GM21367 (cell line): Measurements from ENCODE around the gene MMP3.

Source experiments
- ATAC-seq: cut with Tn5 transposase; IDR thresholded peaks from one replicate; pipeline ENCODE4 v1.9.1; 2021; ENCODE audit not compliant: unreplicated experiment

MMP3 gene

GRCh38 chr11:102832612-102833011 lies 10.8 kb downstream of the MMP3 start:
- ATAC-seq, result no peak

DNA sequence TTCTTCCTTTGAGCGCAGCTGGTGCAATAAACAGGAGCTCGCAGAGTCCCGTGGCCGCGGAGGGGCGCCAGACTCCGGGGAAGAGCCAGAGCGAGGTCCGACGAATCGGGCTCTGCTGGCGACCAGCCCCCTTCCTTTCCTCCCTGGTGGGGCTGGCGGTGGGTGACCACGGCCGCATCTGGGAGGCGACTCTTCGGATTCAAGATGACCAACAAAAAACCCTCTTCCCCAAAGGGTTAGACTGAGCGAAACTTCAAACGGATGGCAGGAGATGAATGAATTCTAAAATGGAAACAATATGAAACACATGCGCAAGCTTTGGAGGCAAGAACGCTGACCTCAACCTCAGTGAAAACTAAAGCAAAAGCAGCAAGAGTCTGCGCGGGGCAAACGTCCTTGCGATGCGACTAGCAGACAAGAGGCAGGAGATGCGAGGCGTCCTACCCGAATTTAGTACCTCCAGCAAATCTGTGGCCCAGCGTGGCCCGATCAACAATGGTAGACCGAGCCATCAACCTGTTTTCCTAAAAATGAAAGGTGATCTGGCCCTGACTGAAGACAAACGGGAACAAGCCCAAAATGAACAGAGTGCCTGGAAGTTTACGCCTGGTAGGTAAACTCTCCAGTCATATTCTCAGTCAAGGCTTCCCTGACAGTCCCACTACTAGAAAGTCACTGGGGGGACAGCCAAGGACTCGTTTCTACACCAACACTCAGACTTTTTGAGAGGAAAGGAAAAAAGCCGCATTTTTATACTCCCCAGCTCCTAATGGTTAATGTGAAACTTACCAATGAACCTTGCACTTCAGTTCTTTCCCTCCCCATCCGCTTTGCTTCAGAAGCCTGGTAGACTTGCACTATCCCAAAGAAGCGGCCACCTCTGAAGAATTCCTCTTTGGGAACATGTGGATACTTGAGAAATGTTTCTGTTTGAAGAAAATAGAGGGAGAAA lies 11.6 kb downstream of the MMP3 start:
- ATAC-seq, result peak; percentile 63

DNA sequence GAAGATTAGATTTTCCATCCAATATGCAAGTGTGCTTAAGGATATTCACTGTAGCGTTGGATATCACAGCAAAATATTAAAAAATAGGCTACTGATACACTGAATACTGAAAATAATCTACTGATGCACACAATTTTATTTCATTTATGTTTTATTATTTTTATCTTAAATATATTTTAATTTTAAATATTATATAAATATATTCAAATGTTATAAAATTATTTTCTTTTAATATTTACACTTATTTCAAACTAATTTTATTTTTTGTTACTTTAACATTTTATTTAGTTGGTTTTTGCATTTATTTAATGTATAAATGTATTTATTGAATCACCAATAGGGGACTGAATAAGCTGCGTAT lies 12.3 kb downstream of the MMP3 start:
- no peak for ATAC-seq

GRCh38 chr11:102830001-102830727 lies 13.2 kb downstream of the MMP3 start:
- no peak for ATAC-seq

DNA sequence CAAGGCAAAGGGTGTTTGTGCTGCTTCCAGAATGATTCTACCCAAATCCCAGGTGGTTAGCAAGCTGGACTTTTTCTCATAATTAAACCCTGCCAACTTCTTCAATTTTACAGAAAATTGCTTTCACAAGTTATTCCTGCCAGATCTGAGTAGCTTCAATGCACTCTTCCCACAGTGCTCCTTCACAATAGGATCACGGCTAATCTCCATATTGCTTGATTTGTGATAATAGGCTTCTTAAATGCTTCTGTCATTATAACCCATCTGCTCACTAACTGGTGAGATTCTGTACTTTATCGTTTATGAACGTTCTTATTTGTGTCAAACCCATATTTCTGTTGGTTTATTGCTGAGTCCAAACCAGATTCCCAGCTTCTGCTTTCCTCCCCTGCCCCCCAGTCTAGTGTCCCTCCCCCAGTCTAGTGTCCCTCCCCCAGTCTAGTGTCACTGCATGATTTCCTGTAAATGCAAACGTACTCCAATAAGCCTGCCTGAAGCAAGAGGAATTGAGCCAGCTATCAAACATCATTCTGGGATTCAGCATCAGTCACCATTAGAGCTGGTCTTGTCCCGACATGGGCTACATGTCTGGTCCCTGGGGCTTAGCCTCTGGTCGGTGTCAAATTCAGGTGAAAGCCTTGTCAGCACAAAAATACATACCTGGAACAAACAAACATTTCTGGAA lies 14.0 kb downstream of the MMP3 start:
- no peak for ATAC-seq

GRCh38 chr11:102824556-102824955 lies 18.9 kb downstream of the MMP3 start:
- ATAC-seq, result no peak

DNA sequence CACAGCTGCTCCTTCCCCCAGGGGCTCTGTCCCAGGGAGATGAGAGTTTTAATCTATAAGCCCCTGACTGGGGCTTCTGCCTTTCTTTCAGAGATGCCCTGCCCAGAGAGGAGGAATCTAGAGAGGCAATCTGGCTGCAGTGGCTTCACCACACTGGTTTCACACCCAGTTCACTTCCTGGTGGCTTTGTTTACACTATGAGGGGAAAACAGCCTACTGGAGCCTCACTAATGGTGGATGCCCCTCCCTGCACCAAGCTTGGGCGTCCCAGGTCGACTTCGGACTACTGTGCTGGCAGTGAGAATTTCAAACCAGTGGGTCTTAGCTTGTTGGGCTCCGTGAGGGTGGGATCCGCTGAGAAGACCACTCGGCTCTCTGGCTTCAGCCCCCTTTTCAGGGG lies 23.9 kb downstream of the MMP3 start:
- ATAC-seq, result no peak

GRCh38 chr11:102813484-102813883 lies 29.9 kb downstream of the MMP3 start:
- ATAC-seq, result no peak

DNA sequence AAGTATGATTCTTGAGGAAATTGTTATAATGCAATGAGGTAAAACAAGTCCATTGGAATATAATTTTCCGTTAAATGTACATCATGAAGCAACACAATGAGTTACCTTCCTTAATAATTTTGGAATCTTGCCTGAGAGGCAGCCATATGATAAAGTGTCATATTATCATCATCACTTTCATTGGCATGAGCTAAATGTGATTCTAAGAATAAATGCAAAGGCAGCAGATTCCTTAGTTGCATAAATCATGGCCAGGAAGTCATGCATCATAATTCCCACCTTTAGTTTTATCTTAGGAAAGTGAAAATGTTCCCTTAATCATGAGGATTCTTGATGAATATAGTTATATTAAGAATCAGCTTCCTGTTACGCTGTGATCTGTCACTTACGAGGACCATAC lies 31.2 kb downstream of the MMP3 start:
- no peak for ATAC-seq

GRCh38 chr11:102810950-102811660 lies 32.3 kb downstream of the MMP3 start:
- ATAC-seq, result no peak

DNA sequence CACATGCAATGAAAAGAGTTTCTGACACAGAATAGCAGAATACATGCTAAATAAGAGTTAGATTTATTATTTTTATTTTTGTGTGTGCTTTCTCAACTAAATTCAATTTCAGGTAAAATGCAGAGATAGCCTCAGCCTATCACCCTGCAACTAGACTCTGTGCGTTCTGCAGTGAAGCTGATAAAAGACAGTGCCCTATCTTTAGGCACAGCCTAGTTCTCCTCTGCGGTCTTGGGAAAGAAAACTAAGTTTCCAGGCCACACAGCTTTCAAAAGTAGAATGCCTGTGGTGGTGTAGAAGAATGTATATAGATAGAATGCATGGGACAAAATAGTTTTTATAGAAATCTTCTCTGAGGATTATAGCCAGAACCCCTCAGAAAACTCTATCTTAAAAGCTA lies 33.4 kb downstream of the MMP3 start:
- no peak for ATAC-seq

DNA sequence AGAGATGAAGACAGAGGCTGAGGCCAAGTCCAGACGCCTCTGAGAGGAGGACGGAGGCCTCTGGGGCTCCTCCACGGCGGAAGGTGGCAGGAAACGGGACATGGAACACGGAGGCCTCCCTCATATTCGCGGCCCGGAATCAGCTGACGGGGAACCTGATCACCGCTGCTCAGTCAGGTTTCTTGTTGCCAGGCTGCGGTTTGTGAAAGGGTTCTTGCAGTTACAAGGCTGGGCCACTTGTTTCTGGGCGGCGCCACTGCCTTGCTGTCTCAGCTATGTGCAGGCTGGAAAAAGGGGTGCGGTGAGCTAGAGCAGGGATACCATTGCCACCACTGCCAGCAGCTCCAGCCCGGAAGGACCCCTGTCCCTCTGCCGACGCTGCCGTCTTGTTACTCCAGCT lies 35.5 kb downstream of the MMP3 start:
- ATAC-seq, result peak; percentile 88

DNA sequence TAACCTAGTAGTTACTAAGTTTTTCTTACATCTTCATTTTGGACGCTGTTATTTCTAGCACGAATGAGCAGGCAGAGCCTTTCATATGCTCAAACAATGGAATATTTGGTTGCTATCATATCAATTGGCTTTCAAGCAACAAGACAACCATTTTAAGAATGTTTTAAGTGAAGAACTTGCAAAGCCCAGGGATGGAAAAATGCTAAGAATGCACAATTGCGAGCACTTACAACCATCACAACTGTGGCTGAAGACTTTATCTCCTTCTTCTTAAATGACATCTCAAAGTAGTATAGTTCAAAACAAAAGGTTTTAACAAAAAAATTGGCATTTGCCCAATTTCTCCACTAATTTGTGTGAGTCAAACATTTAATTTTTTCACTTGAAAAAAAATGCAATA lies 37.1 kb downstream of the MMP3 start:
- ATAC-seq, result no peak

GRCh38 chr11:102802341-102802740 lies 41.1 kb downstream of the MMP3 start:
- no peak for ATAC-seq

DNA sequence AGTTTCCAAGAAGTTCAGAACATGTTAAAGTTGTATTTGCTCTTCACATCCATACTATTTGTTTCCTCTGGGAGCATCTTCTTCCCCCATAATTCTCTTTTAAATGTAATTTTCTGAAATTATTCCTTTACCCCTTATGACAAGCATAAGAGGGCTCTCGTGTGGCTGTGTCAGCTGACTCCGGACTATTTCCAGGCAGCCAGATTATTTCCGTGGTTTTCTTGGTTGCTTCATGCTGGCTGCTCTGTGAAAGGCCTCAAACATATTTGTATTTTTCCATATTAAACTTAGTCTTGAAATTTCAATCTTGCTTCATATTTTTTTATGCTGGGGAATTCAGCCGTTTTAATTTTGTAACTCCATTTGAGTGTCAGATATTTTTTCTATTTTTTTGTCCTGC lies 42.6 kb downstream of the MMP3 start:
- ATAC-seq, result no peak

GRCh38 chr11:102799681-102800340 lies 43.6 kb downstream of the MMP3 start:
- no peak for ATAC-seq

- ATAC-seq, result no peak
Observed at GRCh38 chr11:102798012-102798746, 45.2 kb downstream of the MMP3 start, which contains the start of gene MMP1. TSS of gene MMP1 (minus strand) at chr11:102798160. CDS start at chr11:102798092, 68 bp downstream.

- ATAC-seq, result peak; percentile 91
Observed at GRCh38 chr11:102794382-102794781, 49.0 kb downstream of the MMP3 start.

DNA sequence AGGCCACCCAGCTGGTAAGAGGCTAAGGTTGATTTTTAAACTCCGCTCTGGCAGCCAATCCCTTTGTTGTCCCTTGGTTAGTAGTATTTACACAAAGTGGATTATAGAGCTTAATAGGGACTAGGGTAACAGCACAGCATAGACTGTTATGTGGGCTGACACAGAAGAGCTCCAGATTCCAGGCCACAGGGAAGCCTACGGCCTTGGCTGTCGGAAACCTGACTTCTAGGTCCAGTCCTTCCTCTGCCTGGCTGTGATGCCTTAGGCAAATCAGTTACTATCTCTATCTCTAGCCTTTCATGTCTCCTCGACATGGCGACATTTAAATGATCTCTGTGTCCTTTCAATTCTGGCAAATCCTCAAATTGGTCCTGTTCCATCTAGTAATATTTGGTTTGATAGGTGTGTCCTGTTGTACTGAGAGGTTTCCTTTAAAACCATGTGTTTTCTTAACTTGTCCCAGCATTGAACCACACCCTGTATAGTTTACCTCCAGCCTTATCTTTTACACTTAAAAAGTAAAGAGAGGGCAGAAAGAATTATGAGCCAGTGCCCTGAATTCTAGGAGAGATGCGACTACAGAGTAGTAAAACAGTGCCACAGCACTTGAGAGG lies 49.6 kb downstream of the MMP3 start:
- ATAC-seq, result no peak
